ENCODE results near the gene TNS1. TPM values are rescaled to one million over a fixed set of nuclear protein-coding genes. Genes with fewer than 3 reads are reported as not detected.

Gene TNS1
- total RNA-seq, 2 experiments from 2014 or later: 0.15 to 0.61 TPM

DNA sequence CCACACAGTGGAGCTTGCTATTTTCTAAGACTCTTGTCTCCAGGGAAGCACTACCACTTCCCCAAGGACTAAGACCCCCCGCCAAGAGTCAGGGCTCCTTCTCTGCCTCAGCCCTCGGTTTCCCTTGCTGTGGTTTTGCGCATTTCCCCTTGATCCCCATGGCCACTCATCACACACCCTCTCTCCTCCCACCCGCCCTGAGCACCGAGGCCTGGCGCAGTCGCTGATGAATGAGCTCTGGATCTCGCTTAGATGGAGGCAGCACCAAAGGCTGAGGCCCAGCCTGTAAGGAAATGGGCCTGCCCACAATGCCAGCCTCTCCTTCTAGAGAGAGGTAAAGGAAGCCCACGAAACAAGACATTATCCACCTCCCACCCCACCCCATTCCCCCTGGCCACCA is 96.9 kb downstream of the TNS1 start:
- ChIA-PET CTCF (no interaction called here), POLR2A (no interaction called here)

DNA sequence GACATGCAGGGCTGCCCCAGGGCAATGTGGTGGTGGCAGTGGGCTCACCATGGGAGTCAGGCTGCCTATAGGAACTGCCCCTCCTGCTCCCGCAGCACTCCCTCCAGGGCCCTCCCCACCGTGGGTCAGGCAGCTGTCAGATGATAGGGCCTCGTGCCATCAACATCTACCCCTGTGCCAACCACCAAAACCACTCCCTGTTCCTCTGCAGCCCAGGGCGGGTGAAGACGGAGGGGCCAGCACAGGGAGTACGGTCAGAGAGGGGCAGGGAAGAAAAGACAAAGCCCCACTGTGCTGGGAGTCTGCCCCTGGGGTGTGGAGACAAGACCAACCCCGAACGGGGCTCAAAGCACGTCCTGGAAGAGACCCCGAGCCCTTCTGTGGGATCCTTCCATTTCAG is 97.4 kb downstream of the TNS1 start:
- POLR2A ChIA-PET: no interaction called here
- CTCF ChIA-PET: no interaction called here

DNA sequence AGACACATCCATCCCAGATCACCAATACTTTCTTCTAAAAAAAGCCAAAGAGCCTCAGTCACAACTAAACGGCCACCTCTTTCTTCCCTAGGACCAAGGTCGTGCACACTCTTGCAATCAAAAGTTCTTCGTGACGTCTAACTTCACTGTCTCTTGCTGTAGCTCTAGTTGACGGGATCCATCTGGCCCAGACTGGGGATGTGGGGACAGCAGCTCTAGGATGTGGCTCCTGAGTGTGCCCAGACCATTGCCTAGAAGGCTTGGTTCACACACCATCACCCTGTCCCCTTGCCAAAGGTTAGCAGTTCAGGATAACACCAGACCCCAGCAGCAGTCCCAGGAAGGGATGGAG is 98.2 kb downstream of the TNS1 start:
- ChIA-PET CTCF (no interaction called here), POLR2A (no interaction called here)

DNA sequence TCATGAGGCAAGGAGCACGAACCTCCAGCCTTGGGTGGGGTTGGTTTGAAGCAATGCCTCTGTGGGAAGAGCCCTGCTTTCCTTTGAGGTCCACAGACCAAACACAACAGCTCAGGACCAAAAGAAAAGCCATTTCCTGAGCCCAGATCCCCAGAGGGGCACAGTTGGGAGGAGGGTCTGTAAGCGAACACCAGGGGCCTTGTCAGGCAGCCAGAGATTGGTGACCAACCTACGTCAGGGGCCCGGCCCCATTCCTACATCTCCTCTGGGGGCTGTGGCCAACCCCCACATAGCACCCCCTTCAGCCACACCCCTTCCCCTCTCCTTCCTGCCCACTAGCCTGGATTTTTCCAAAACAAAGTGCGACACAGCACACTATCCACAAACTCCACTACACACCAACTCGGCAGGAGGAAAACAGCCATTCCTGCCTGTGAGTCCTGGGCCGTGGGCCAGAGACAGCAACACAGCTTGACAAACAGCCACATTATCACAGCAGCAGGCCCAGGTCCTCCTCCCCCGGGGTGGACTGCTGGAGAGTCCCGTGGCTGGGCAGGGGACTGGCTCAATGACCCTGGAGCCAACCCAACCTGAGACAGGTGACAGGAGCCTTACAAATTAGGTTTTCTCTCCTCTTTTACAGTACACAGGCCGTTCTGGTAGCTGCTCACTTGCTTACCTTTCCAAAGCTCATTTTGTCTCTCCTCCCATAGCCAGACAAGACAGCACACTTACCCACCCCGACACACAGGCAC is 98.8 kb downstream of the TNS1 start:
- ChIA-PET CTCF (no interaction called here), POLR2A (no interaction called here)

DNA sequence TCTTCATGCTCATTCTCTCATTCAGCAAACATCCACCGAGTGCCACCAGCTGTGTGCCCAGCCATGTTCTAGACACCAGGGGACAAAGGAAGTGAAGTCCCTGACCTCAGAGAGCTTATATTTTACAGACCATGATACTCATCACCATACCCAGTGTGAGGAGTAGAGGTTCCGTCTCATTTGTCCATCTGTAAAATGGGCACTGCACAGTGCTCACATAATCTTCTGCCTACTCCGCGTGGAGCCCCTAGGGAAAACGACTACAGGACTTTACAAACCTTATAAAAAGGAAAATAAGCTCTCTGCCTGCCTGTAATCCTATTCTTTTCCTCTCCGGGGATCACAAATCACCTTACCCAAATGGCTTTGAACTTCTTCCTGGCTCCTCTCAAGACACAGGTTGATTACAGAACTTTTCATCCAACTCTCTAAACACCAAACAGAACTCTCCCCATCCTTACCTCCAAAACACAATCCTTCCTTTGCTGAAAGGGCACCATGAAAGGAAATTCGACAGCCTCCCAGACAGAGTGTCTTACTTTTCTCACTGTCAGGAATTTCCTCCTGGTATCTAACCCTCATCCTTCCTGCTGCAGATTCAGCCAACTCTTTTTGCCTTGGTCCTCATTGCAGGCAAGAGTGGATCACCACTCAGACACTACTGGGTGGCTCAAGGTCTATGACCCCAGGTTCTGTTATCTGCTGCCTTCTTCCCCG is 99.5 kb downstream of the TNS1 start:
- ChIA-PET CTCF (no interaction called here), POLR2A (no interaction called here)

DNA sequence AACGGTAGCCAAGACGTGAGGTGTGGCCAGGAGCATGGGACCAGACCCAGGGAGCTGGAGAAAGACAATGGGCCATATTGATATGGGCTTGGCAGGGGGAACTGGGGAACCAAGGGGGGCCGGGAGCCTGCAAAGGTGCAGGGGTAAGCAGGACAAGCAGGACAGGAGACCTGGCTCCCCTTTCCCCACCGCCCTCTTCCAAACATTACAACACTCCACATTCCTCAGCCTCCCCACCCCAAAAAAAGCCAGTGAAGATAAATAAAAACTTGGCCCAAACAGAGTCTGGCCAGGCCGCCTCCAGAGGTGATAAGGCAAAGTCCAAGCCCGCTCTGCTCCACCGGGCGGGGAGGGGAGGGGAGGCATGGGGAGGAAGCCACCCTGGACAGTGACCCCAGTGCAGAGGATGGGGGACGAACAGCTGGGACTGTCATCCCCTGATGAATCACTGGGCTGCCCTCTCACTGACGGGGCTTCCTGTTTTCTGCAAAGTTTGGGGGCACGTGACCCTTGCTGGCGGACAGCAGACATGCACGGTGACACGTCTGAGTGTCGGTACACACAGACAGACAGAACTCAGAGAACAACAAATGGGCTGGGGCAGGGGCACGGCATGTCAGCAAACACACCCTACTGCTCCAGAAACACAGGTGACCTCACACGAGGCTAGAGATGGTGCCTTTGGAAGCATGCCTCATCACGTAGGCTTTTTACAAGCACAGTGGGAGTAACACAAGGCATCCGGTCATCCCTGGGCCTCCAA is 100.2 kb downstream of the TNS1 start:
- CTCF ChIA-PET: no interaction called here
- POLR2A ChIA-PET: no interaction called here

DNA sequence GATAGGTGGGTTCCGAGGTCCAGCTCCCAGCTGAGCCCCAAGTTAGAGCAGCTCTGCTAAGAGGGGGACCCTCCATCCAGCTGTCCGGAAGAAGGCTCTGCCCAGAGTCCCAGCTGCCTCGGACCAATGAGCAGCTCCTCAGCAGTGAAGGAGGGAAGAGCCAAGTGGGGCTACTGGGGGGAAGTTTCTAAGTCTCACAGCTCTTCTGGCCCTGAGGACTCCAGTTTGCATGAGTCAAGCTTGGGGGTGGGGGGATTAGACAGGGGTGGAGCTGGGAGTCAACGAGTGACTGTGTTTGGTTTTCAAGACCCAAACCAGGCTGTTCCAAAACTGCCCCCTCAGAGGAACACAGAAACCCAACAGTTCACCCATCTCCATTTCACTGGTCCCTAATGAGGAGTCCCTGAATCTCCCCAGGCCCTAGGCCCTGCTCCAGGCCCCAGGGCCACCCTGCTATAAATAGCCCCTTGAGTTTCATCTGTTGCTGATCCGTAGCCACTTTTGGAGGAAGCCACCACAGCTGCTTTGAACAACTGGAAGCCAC is 100.9 kb downstream of the TNS1 start:
- CTCF ChIA-PET: no interaction called here

DNA sequence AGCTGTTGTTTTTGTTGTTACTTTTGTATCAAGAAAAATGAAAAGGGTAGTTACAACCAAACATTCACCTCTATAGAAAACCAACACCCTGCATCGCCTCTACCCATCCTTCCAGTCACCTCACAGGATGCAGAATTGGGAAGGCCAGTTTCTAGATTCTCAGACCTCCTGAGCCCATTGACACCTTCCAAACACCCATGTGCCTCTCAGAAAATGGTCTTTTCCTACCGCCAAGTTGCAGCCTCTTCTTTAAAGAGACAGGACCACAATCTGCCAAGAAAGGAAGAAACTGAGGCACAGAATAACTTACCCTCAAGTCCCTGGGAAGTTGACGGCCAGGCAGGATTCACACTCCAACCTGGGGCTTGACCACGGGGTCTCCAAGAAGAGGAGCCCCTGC is 101.4 kb downstream of the TNS1 start:
- POLR2A ChIA-PET: no interaction called here
- CTCF ChIA-PET: no interaction called here

More for the DNA sequence above, 100.9 kb downstream of the TNS1 start:
- POLR2A ChIA-PET: no interaction called here

DNA sequence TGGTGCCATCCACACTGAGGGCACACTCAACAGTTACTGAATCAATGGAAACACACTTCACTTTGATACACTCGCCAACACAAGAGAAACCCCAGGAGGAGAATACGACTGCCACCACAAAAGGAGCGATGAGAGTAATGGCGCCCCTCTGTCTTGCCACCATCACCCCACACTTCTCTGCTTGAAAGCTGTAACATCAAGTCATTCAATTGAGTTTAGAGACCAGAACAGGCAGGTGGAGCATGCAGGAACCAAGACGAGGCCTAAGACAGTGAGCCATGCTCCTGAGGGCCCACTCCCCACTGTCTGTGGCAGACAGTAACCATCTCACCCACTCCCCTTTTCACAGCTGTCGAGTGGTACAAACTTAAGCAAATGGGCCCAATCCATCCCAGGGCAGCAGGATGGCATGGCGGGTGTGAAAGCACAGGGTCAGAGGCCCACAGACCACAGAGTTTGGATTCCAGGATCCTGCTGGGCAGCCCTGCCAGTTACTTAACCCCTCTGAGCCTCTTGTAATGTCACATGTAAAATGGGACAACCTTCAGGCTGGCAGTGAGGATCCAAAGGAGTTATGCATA is 101.9 kb downstream of the TNS1 start:
- POLR2A ChIA-PET: no interaction called here
- CTCF ChIA-PET: no interaction called here

DNA sequence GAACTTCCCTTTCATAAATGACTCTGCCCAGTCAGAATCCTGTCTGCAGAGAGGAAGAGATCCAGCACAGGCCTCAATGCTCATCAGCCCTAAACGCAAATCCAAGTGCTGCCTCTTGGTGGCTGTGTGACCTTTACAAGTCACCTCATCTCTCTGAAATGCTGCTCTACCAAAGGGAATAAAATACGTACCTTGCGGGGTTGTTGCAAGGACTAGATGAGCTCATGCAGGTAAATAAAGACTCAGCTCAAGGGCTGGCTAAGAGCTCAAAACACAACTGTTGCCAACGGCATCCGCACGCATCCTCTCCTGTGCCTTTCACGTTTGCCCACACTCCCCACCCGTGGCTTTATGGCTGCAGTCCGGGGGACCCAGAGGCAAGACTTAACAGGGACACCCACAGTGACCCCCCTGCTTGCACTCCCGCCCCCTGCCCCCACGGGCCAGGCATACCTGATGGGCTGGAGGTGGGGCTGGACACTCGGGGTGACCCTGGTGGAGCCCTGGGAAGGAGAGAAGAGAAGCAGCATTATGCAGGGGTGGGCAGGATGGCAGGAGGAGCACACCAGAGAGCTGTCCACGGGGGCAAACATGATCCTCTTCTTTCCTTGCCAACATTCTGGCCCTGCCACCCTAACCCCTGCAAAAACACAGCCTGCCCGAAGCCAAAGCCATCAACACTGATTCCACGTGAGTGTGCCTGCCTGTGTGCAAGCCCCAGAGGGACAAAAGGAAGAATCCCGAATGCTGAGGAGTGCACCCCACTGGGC is 102.6 kb downstream of the TNS1 start:
- ChIA-PET POLR2A (no interaction called here), CTCF (no interaction called here)

DNA sequence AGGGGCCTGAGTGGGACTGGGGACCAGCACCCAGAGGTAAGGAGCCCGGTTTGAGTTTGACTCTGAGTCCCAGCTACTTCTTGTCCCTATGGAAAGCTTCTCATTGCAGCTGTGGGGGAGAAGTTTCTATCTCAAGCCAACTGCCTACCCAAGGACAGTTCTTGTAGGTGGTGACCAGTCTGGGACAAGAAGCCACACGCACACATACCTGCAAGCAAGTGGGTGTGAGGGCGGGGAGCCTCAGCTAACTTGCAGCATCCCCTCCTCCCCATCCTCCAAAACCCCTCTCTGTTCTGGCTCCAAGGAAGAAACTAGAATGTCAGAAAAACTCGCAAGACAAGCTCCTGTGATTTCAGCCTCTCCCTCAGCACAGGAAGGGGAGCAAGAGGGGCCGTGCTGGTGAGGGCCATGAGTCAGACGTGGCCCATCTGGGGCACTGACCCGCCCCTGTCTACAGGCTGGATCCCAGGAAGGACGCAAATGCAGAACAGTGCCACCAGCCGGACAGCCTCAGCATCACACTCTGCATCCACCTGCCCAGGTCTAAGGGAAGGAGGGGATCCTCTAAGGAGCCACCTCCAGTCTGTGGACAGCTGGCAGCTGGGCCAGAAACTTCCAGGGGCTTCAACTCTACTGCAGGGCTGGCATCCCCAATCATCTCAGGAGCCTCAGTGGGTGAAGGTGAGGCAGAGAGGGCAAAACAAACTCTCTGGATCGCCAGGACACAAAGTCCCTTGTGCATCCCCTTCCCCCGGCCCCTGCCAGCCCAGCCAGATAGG is 103.4 kb downstream of the TNS1 start:
- POLR2A ChIA-PET: no interaction called here
- CTCF ChIA-PET: no interaction called here

DNA sequence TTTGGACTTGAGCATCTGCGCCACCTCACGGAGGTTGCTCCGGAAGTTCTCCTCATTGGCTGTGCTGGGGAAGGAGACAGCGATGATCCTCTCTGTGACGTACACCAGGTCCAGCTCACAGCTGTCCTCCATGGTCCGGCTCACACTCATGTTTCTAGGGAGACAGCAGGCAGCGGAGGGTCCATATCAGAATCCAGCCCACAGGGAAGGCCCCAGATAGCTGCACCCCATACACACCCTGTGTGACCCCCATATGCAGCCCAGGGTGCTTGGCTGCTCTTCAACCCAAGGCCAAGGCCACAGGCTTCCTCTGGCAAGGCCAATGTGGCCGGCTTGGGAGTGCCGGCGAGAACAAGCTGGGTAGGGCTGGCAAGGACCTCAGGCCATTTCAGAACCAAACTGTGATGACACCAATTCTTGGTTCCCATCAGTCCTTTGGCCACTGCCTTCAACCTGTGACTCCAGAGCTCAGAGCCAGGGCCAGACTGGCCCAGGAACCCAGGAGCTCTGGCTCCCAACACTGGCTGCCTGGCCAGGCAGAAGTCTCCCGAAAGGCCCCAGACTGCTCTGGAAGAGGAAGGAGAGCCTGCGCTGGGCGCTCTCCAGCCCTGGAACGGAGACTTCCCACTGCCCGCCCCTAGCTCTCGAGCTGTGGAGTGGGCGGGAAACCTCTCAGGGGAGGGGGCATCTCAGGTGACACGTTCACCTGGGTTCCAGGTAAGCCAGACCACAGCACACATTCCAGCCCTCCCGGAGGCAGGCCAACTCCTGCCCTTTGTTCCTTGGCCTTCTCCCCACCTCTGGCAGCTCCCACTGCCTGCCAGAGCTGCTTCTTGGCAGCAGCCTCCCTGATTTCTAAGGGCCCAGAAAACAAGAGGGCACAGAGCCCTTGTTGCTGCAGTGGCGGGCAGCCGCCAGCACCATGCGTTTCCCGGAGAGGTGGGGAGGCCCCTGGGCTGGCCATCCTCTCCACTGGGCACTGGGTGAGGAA is 104.7 kb downstream of the TNS1 start:
- POLR2A ChIA-PET: no interaction called here
- CTCF ChIA-PET: interaction anchor here (0.6 kb wide), 1 partner anchor 45 kb away, joined by 3 read pairs; no protein-coding TSS in a partner anchor

DNA sequence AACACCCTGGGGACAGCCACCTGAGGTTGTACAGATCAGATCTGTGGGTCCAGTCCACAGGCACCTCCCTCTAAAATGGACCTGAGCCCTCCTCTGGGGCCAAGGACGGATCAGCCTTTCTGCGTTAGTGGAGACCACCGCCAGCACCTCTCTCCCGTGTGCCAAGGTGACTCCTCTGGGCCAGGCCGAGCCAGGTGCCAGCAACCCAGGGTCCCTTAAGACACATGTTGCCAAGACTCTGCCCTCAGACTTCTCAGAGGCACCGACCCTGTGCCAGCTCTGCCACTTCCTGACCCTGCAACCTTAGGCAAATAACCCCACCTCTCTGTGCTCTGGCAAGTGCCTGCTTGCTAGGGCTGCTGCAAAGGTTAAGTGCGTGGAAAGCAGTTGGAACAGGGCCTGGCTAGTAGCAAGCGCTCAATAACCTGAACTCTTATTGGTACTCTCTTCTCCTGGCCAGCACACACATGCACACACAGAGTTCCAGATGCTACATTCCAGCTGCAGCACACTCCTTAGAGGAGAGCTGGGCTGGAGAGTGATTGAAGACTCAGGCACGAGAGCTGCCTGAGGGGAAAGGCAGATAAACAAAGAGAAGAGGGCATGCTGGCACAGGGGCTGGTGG is 105.6 kb downstream of the TNS1 start:
- CTCF ChIA-PET: interaction anchor here (0.6 kb wide), 1 partner anchor 46 kb away, joined by 3 read pairs; no protein-coding TSS in a partner anchor
- POLR2A ChIA-PET: no interaction called here

DNA sequence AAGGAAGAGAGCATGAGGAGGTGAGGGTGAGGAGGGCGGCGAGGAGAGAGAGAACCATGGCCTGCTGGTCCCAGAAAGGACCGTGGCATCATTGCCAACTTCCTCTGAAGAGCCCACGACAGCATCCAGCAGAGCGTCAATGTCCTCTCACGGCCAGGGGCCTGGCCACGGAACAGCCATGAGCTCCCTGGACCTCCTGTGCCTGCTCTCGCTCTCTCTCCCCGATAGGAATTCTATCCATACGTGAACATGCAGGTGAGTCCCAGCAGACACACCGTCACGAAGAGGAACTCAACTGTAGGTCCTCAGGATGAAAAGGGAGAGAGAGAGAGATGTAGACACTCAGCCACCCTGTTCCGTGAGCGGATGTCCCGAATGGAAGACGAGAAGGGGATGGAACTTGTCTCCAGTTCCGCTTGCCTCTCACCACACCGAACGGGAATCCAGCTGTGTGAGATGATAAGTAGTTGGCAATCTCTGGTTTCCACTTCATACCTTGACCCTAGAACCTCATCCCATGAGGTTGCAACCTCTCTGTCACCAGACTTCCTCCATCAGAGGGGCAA is 107.6 kb downstream of the TNS1 start:
- POLR2A ChIA-PET: no interaction called here
- CTCF ChIA-PET: no interaction called here

DNA sequence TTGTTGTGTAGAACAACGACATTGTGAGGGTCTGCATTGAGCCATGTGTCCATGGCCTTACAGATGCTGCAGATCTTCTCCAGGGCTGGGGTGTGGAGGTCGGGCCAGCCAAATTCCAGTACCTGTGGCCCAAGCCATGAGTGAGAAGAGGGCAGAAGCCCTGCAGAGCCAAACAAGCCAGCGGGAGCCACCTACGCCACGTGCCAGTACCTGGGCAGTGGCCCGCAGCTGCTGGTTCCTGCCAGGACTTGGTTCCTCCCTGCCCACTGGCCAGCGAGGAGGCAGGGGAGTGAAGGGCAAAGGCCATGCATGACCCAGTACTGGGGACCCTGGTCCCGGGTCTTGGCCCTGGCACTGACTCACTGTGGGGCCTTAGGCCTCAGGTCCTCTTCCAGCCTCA is 109.4 kb downstream of the TNS1 start:
- POLR2A ChIA-PET: no interaction called here
- CTCF ChIA-PET: interaction anchor here (1.5 kb wide), 1 partner anchor 104 kb away, joined by 6 read pairs; no protein-coding TSS in a partner anchor

DNA sequence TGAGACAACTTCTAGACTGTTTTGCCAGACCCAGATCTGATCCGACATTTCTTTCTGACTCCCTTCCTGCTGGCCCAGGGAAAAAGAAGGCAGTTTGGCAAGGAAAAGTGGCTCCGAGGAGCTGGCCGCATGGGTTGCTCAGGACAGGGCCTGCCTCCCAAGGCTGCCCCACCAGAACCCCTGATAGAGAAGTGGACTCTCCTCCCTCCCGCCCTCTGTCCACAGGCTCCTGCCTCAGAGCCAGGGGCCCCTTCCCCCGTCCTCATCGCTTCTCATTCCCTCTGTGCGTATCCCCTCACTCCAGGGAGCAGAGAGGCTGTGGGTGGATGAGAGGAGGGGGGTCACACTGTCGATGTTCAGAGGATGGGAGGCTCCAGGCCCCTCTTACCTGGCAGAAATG is 110.2 kb downstream of the TNS1 start:
- CTCF ChIA-PET: no interaction called here
- POLR2A ChIA-PET: no interaction called here

DNA sequence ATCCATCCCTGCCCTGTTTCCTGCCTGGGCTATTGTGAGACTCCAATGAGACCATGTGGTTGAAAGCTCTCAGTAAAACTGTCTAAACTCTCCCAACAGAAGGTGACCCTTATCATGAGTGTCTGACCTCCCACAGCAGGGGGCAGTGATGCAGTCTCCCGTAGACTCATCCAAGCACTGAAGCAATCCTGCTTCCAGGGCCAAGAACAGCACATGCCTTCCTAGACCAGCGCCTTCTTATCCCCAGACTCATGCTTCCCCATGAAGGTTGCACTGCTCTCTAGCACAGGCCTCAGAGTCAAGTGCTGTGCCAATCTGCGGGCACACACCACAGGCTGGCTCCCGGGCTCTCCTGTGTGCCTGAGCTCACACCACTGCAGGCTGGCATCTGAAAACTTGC is 112.3 kb downstream of the TNS1 start:
- ChIA-PET POLR2A (no interaction called here), CTCF (interaction anchor here (1.1 to 2.3 kb wide), 2 partner anchors 10 to 101 kb away, joined by 3 to 5 read pairs; no protein-coding TSS in a partner anchor)
